Lung (tissue), 12 donors: ENCODE results near the gene CATSPER1. TPM values are rescaled to one million over a fixed set of nuclear protein-coding genes. Genes with fewer than 3 reads are reported as not detected.

Experiments
- ATAC-seq: fragments of 200-7000 bp; cut with Tn5 transposase; one replicate; pipeline ENCODE4 v1.9.1; 2020; ENCODE audit warnings: moderate number of reproducible peaks; ENCODE audit not compliant: insufficient read depth, low FRiP score
- DNase-seq, 3 donors: peaks; one replicate each; pipeline ENCODE4 v3.0.0-alpha.2; 2013 to 2017
- H3K27ac ChIP-seq, 2 donors: one replicate each; pipeline ENCODE4 v1.5.1; 2013; ENCODE audit warnings: mild to moderate bottlenecking in 2 of 2, moderate library complexity in 2 of 2, control low read depth in 1 of 2, inconsistent platforms in 1 of 2, low read depth in 1 of 2, low read length in 1 of 2
- H3K27me3 ChIP-seq, 3 donors: one replicate each; pipeline ENCODE4 v1.5.1; 2013; ENCODE audit warnings: low read length in 2 of 3; ENCODE audit not compliant: control insufficient read depth in 3 of 3, insufficient read depth in 3 of 3
- H3K36me3 ChIP-seq, 4 donors: one replicate each; pipeline ENCODE4 v1.5.1; 2013; ENCODE audit warnings: low read length in 4 of 4, mild to moderate bottlenecking in 1 of 4, moderate library complexity in 1 of 4; ENCODE audit not compliant: control insufficient read depth in 4 of 4, insufficient read depth in 4 of 4
- H3K4me1 ChIP-seq, 5 donors: one replicate each; pipeline ENCODE4 v1.5.1; 2013; ENCODE audit warnings: low read length in 5 of 5, mild to moderate bottlenecking in 2 of 5, moderate library complexity in 1 of 5; ENCODE audit not compliant: control insufficient read depth in 5 of 5, insufficient read depth in 5 of 5
- H3K4me3 ChIP-seq: one replicate; pipeline ENCODE4 v1.5.1; 2013; ENCODE audit warnings: mild to moderate bottlenecking, control low read depth, moderate library complexity
- H3K9ac ChIP-seq, 2 donors: one replicate each; pipeline ENCODE4 v1.5.1; 2013; ENCODE audit warnings: low read length in 2 of 2, control low read depth in 1 of 2; ENCODE audit not compliant: insufficient read depth in 1 of 2
- H3K9me3 ChIP-seq, 4 donors: one replicate each; pipeline ENCODE4 v1.5.1; 2013; ENCODE audit warnings: low read length in 3 of 4, mild to moderate bottlenecking in 1 of 4, moderate library complexity in 1 of 4; ENCODE audit not compliant: control insufficient read depth in 4 of 4, insufficient read depth in 3 of 4
- CTCF ChIP-seq: IDR thresholded peaks from 2 replicates; pipeline ENCODE4 v1.5.1; 2012; ENCODE audit warnings: mild to moderate bottlenecking; ENCODE audit errors: control extremely low read depth, extremely low read depth
- WGBS, 2 donors: extraction: QIAGEN DNeasy Blood & Tissue Kit; methylation state at CpG; one replicate each; pipeline ENCODE4 v1.1.7; 2013; 5-methylcytosine and 5-hydroxymethylcytosine counted together
- polyA plus RNA-seq, 2 donors: library from polyadenylated mRNA; stranded (reverse); fragments of 200-250 nt; gene quantifications; one replicate each; pipeline ENCODE4 v1.2.1, GENCODE V29; 2013
- total RNA-seq, 2 donors: library from RNA; depleted of rRNA in 1 of 2; stranded (reverse); fragments of >200 nt in 1 of 2; gene quantifications; one replicate each; pipeline ENCODE4 v1.2.1, GENCODE V29; 2014 to 2021
- donor health status: control.
- donor health status: control.
- donor health status: Bipolar disorder and iron deficiency.
- donor health status: healthy.
- donor health status: DM: yes; HTN: yes; CAD: no.

Gene CATSPER1
- total and polyA plus RNA-seq, 4 donors: 2.9 to 3.3 (median 3.1) TPM; not detected in 1

DNA sequence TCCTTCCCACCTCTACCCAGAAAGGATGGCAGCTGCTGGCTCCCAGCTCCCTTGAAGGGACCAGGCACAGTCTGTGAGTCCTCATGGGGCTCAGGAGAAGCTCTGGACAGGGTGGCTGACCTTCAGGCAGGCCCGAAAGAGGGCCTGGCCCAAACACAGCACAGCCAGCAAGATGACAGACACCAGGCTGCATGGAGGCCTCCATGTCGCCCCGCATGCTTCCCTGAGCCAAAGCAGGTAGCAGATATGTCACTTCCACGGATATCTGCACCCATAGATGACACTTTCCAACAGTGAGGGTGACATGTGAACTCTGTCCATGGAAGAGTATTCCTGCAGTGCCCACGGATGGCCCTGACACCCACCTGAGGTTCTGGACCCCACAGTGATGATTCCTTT is 42.7 kb downstream of the CATSPER1 start:
- Histone ChIP-seq H3K27me3 (no peaks in the 10 kb centered on the region), H3K9me3 (no peaks in the 10 kb centered on the region), H3K9ac (no peak overlapping the region), H3K4me1 (no peaks in the 10 kb centered on the region), H3K36me3 (peaks cover 3 to 10% (median 5%) of the 10 kb centered on the region in 4 donors), H3K4me3 (no peak overlapping the region), H3K27ac (no peak overlapping the region)
- ATAC-seq (no peak), DNase-seq (no peak)
- no peak for TF ChIP-seq CTCF
- 87 to 88% methylated on average over 5 of the region's 5 CpGs for WGBS, 2 donors

DNA sequence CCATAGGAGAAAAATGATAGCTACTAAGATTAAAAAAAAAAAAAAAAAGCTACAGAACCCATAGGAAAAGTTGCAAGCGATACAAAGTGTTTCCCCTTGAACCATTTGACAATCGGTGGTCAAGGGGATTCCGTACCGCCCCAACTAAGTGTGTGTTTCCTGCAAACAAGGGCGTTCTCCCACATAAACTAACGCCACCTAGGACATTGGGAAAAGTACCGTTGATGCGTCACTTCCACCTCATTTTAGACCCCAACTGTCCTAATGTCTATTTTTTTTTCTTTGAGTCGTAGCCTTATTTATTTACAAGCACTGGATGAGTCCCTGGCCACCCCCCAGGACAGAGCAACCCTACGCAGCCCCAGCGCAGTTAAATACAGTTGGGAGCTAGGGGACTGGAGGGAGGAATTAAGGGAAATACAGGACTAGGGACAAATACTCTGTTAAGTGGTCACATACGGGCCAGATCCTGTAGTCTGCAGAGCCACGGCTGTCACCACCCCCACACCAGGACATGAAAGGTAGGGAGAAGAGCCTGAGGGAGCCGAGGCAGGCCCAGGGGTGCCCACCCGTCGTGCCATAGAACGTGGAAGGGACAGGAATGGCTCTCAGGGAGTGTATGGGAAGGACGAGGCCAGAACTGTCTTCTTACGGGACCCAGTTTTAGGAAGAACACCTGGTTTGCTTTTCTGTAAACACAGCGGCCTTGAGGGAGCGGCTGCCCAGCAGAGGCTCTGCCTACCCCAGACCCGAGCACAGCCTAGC is 43.3 kb downstream of the CATSPER1 start:
- no peak for ATAC-seq
- no peak for TF ChIP-seq CTCF
- peaks cover 4 to 15% (median 7%) of the 10 kb centered on the region in 4 donors for H3K36me3 ChIP-seq
- H3K9ac ChIP-seq: no peak overlapping the region
- no peak for DNase-seq
- no peak overlapping the region for H3K4me3 ChIP-seq
- H3K9me3 ChIP-seq: no peaks in the 10 kb centered on the region
- no peak overlapping the region for H3K27ac ChIP-seq
- WGBS, 2 donors: 74 to 84% methylated on average over 22 of the region's 22 CpGs
- no peaks in the 10 kb centered on the region for H3K27me3 ChIP-seq
- no peaks in the 10 kb centered on the region for H3K4me1 ChIP-seq

DNA sequence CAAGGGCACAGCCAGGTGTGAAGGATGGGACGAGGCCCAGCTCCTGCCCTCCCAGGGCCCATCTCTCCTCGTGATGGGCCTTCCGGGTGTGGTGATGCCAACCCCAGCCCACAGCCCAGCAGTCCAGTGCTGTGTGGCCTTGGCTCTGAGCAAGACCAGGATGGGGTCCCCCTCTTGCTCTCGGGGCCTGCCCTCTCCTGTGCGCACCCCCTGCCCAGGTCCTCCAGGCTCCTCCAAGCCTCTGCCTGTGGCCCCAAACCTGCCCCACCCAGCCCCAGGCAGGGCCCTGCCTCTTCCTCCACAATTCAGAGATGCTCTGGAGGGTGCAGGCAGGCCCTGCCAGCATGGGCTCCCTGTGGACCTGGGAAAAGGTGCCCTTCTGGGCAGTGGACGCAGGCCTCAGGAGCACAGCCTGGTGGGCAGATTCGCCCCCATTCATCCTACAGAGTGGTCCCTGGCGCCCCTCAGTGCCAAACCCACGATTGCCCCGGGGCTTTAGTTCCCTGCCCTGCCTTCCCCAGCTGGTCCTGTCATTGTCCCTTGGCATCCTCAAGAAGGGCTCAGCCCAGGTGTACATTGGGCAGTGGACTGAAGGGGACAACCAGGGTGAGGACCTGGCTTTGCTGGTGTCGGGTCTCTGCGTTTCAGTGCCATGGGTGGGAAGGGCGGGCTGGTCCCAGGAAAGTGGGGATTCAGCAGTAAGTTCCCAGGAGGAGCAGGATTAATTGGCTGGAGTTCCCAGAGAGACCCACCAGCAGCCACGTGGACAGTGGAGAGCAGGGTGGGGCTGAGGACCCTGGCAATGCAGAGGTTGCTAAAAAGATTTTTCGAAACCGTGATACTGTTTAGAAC is 44.1 kb downstream of the CATSPER1 start:
- no peak overlapping the region for H3K9ac ChIP-seq
- no peak for TF ChIP-seq CTCF
- DNase-seq: no peak
- ATAC-seq: no peak
- peaks cover 4 to 23% (median 10%) of the 10 kb centered on the region in 4 donors for H3K36me3 ChIP-seq
- no peak overlapping the region for H3K4me3 ChIP-seq
- WGBS, 2 donors: 77 to 81% methylated on average over 16 of the region's 16 CpGs
- no peaks in the 10 kb centered on the region for H3K27me3 ChIP-seq
- H3K9me3 ChIP-seq: no peaks in the 10 kb centered on the region
- no peaks in the 10 kb centered on the region for H3K4me1 ChIP-seq
- H3K27ac ChIP-seq: no peak overlapping the region
